OCI-LY3 (cell line): ENCODE measurements around the gene HAS3.

ENCODE experiments used
- H2AFZ ChIP-seq: fragments of 200-600, 300-600 bp; shearing (Covaris generic); 2 replicates; pipeline ENCODE4 v1.6.0; 2014; ENCODE audit warnings: antibody characterized with exemption, low read depth, low read length
- H3K27ac ChIP-seq: fragments of 200-600, 300-600 bp; sonication (generic); 2 replicates; pipeline ENCODE4 v1.5.1; 2014; ENCODE audit warnings: mild to moderate bottlenecking, low read length, moderate library complexity, mixed read lengths
- H3K27me3 ChIP-seq: fragments of 200-600, 300-600 bp; sonication (generic); 2 replicates; pipeline ENCODE4 v1.6.1; 2014; ENCODE audit warnings: low read depth, low read length, mixed read lengths
- H3K36me3 ChIP-seq: fragments of 200-600, 300-600 bp; sonication (generic); replicated peaks from 2 replicates; pipeline ENCODE3; 2014; ENCODE audit warnings: low read depth, low read length, mixed read lengths
- H3K4me1 ChIP-seq: fragments of 300-600, 200-600 bp; sonication (generic); 2 replicates; pipeline ENCODE4 v1.6.1; 2014; ENCODE audit warnings: low read length, mixed read lengths
- H3K4me2 ChIP-seq: fragments of 200-600, 300-600 bp; sonication (generic); 2 replicates; pipeline ENCODE4 v1.6.1; 2014; ENCODE audit warnings: low read length, mixed read lengths
- H3K4me3 ChIP-seq: fragments of 300-600, 200-600 bp; sonication (generic); 2 replicates; pipeline ENCODE4 v1.5.1; 2014; ENCODE audit warnings: antibody characterized with exemption, mild to moderate bottlenecking, low read length, moderate library complexity
- H3K79me2 ChIP-seq: fragments of 300-600, 200-600 bp; shearing (Covaris generic); 2 replicates; pipeline ENCODE4 v1.6.1; 2014; ENCODE audit warnings: mild to moderate bottlenecking, low read length, mixed read lengths
- H3K9ac ChIP-seq: fragments of 300-600, 200-600 bp; shearing (Covaris generic); 2 replicates; pipeline ENCODE4 v1.6.0; 2014; ENCODE audit warnings: mild to moderate bottlenecking, low read length, moderate library complexity
- H3K9me3 ChIP-seq: fragments of 200-600, 300-600 bp; shearing (Covaris generic); 2 replicates; pipeline ENCODE4 v1.6.1; 2014; ENCODE audit warnings: low read length, mixed read lengths; ENCODE audit not compliant: insufficient read depth
- H4K20me1 ChIP-seq: fragments of 200-600, 300-600 bp; sonication (generic); 2 replicates; pipeline ENCODE4 v1.6.1; 2016; ENCODE audit warnings: low read length, mixed read lengths; ENCODE audit not compliant: insufficient read depth
- EZH2phosphoT487 ChIP-seq: fragments of 200-600 bp; shearing (Covaris generic); IDR thresholded peaks from 2 replicates; pipeline ENCODE4 v1.6.1; 2018; ENCODE audit warnings: antibody characterized with exemption, mixed run types, low read depth
- TF ChIP-seq, protein P1 (sequence below): fragments of 200-600, 300-600 bp; sonication (generic); IDR thresholded peaks from 2 replicates; pipeline ENCODE4 v1.5.1; 2014; ENCODE audit warnings: antibody characterized with exemption, low read length, low read depth

Gene HAS3

DNA sequence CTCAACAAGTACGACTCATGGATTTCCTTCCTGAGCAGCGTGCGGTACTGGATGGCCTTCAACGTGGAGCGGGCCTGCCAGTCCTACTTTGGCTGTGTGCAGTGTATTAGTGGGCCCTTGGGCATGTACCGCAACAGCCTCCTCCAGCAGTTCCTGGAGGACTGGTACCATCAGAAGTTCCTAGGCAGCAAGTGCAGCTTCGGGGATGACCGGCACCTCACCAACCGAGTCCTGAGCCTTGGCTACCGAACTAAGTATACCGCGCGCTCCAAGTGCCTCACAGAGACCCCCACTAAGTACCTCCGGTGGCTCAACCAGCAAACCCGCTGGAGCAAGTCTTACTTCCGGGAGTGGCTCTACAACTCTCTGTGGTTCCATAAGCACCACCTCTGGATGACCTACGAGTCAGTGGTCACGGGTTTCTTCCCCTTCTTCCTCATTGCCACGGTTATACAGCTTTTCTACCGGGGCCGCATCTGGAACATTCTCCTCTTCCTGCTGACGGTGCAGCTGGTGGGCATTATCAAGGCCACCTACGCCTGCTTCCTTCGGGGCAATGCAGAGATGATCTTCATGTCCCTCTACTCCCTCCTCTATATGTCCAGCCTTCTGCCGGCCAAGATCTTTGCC is 9.0 kb downstream of the HAS3 start:
- Histone ChIP-seq H3K9me3 (no peaks in the 10 kb centered on the region), H3K36me3 (peaks cover 17% of the 10 kb centered on the region), H3K4me3 (no peak overlapping the region), H3K4me1 (no peaks in the 10 kb centered on the region), H3K9ac (no peak overlapping the region), H3K79me2 (no peaks in the 10 kb centered on the region), H4K20me1 (peaks cover 22% of the 10 kb centered on the region), H3K27ac (no peak overlapping the region), H3K4me2 (no peak overlapping the region), H2AFZ (no peak overlapping the region), H3K27me3 (no peaks in the 10 kb centered on the region)
- TF ChIP-seq, protein P1, sequence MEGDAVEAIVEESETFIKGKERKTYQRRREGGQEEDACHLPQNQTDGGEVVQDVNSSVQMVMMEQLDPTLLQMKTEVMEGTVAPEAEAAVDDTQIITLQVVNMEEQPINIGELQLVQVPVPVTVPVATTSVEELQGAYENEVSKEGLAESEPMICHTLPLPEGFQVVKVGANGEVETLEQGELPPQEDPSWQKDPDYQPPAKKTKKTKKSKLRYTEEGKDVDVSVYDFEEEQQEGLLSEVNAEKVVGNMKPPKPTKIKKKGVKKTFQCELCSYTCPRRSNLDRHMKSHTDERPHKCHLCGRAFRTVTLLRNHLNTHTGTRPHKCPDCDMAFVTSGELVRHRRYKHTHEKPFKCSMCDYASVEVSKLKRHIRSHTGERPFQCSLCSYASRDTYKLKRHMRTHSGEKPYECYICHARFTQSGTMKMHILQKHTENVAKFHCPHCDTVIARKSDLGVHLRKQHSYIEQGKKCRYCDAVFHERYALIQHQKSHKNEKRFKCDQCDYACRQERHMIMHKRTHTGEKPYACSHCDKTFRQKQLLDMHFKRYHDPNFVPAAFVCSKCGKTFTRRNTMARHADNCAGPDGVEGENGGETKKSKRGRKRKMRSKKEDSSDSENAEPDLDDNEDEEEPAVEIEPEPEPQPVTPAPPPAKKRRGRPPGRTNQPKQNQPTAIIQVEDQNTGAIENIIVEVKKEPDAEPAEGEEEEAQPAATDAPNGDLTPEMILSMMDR, result no peak
- TF ChIP-seq EZH2phosphoT487, result no peak

- Histone ChIP-seq H3K79me2 (no peaks in the 10 kb centered on the region), H3K4me3 (no peak overlapping the region), H3K36me3 (peaks cover 17% of the 10 kb centered on the region), H3K9ac (no peak overlapping the region), H2AFZ (no peak overlapping the region), H3K27ac (no peak overlapping the region), H3K9me3 (no peaks in the 10 kb centered on the region), H3K27me3 (no peaks in the 10 kb centered on the region), H4K20me1 (peaks cover 22% of the 10 kb centered on the region), H3K4me2 (no peak overlapping the region), H3K4me1 (no peaks in the 10 kb centered on the region)
- TF ChIP-seq, protein P1, result no peak
- TF ChIP-seq EZH2phosphoT487, result no peak
Observed at GRCh38 chr16:69114976-69115355, 9.5 kb downstream of the HAS3 start.

DNA sequence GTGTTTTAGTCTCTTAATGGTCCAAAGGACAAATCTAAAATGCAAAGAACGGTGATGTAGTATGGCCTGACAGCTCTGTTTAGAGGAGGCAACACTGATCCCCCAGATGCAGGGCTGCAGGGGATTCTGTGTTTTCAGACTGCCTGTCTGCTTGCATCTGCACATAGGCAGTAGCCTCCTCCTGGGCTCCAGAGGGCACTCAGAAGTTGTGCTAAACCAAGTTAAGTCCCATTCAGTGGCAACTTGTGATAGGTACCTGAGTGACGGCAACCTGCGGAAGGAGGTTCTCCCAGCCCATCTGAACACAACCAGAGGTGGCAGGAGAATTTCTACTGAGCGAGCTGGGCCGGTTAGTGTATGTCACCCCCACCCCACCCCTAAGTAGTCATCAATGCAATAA is 9.9 kb downstream of the HAS3 start:
- Histone ChIP-seq H3K9ac (no peak overlapping the region), H4K20me1 (peaks cover 22% of the 10 kb centered on the region), H3K9me3 (no peaks in the 10 kb centered on the region), H3K27me3 (no peaks in the 10 kb centered on the region), H3K4me1 (no peaks in the 10 kb centered on the region), H3K4me3 (no peak overlapping the region), H3K27ac (no peak overlapping the region), H3K4me2 (no peak overlapping the region), H3K36me3 (peaks cover 18% of the 10 kb centered on the region), H2AFZ (no peak overlapping the region), H3K79me2 (no peaks in the 10 kb centered on the region)
- TF ChIP-seq, protein P1, result no peak
- no peak for TF ChIP-seq EZH2phosphoT487

DNA sequence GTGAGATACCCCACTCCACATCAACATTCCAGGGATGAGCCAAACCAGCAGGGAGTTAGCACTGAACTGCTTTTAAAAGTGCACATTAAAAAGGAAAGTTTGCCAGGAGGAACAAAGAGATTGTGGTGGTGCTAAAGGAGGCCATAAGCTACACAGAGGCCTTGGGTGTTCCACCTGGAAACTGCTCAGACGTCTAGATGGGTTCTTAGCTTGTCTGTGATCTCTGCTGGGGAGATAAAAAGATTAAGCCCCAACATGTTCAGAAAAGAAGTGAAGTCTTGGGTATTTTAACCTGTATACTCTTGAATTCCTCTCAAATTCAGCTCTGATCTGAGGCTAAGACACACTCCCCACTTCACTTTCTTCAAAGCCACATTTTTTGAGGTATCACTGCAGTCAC is 10.4 kb downstream of the HAS3 start:
- Histone ChIP-seq H4K20me1 (peaks cover 22% of the 10 kb centered on the region), H3K4me1 (no peaks in the 10 kb centered on the region)

More for the DNA sequence above, 10.4 kb downstream of the HAS3 start:
- no peaks in the 10 kb centered on the region for H3K27me3 ChIP-seq
- H3K27ac ChIP-seq, result no peak overlapping the region
- peaks cover 19% of the 10 kb centered on the region for H3K36me3 ChIP-seq
- H3K79me2 ChIP-seq, result no peaks in the 10 kb centered on the region
- H3K4me2 ChIP-seq, result no peak overlapping the region
- H2AFZ ChIP-seq, result no peak overlapping the region
- TF ChIP-seq EZH2phosphoT487, result no peak
- TF ChIP-seq, protein P1, result no peak
- no peak overlapping the region for H3K4me3 ChIP-seq
- no peaks in the 10 kb centered on the region for H3K9me3 ChIP-seq
- H3K9ac ChIP-seq, result no peak overlapping the region
